GM21528 (cell line): ENCODE results near the gene TENM4.

Experiments
- ATAC-seq: cut with Tn5 transposase; IDR thresholded peaks from one replicate; pipeline ENCODE4 v1.9.1; 2021; ENCODE audit warnings: mild to moderate bottlenecking, moderate library complexity; ENCODE audit not compliant: unreplicated experiment, low FRiP score

TENM4 gene

DNA sequence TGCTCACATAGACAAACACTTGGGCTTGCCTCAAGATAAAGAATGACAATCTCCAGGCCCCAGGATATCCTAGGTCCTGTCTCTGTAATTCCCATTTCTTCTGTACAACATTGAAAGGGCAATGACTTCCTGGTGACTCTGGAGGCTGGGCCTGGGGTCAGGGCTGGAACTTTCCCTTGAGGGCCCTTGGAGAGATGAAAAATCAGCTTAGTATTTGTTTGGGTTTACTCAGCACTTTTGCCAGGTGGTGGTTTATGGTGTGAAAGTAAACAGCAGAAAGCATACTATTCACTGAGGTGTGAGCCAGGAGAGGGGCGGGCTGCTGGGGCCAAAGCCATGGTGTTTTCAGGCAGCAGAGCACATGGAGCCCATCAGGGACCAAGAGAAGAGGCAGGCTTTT, 651.5 kb downstream of the TENM4 start:
- no peak for ATAC-seq

DNA sequence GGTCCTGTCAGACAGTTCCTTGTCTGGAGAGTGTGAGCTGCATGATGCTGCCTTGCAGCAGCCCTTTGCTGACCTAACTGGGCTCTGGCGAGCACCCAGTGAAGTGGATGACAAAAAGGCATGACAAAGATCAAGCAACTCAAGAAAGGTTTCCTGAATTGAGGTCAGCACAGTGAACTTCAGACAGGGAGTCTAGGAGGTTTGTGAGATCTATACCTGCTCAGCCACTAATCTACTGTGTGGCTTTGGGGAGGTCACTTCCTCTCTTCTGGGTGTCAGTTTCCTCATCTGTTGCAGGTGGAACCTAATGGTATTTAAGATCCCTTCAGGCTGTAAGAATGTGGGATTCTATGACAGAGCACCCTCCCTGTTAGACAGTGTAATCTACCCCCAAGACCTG, 652.3 kb downstream of the TENM4 start:
- no peak for ATAC-seq

GRCh38 chr11:78787696-78788095, 653.1 kb downstream of the TENM4 start:
- ATAC-seq = no peak

- ATAC-seq = no peak
Observed at GRCh38 chr11:78786746-78787145, 654.1 kb downstream of the TENM4 start.

GRCh38 chr11:78786086-78786485, 654.7 kb downstream of the TENM4 start:
- ATAC-seq = no peak

DNA sequence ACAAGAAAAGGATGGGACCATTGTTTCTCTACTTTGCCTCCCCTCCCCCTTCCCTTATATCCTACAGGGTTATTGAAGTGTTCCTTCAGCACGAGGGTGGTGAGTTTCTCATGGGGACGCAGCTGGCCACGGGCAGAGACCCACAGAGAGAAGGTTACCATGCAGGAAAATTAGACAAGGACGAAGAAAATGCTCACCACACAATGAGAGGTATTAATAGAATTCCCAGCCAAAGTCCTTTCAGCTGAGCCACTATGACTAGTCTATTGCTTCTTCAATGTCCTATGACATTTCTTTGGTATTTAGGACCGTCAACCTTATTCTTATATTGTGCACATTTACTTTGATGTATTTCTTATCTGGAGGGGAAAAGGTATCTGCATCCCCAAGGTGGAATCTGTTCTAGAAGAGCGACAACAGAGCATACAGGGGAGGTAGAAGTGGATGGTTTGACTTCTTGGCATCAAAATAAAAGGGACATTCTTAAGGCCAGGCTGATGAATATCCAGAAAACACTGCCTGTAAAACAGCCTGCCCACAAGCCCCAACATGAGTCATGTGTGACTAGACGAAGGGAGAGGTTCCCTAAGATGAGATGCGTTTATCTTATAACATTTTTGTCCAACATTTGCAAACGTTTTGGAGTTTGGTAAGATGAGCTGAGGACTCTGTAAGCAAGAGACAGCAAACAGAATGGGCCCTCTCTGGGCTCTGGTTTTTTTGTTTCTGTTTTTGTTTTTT, 656.3 kb downstream of the TENM4 start:
- ATAC-seq = no peak

GRCh38 chr11:78783846-78784245, 657.0 kb downstream of the TENM4 start:
- no peak for ATAC-seq

- no peak for ATAC-seq
Observed at GRCh38 chr11:78783301-78783700, 657.5 kb downstream of the TENM4 start.

DNA sequence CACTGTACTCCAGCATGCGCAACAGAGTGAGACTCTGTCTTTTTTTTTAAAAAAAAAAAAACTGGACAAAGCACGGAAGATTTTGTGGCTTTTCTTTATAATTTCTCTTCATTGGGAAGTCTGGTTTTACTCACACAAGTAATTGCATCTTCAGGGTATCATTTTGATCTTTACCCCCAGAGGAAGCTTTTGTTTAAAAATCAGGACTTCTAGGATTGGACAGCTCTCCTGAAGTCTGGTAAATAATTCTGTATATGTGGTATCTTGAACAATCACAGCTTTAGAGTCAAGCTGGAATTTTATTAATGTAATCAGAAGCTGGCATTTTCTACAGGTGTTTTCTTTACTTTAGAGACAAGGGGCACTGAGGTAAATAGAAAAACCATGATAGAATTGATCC, 658.1 kb downstream of the TENM4 start:
- ATAC-seq = no peak

GRCh38 chr11:78780889-78781288, 659.9 kb downstream of the TENM4 start:
- ATAC-seq = no peak

- no peak for ATAC-seq
Observed at GRCh38 chr11:78773492-78773891, 667.3 kb downstream of the TENM4 start.

- ATAC-seq = no peak
Observed at GRCh38 chr11:78773077-78773476, 667.8 kb downstream of the TENM4 start.

- no peak for ATAC-seq
Observed at GRCh38 chr11:78772186-78772585, 668.6 kb downstream of the TENM4 start.

DNA sequence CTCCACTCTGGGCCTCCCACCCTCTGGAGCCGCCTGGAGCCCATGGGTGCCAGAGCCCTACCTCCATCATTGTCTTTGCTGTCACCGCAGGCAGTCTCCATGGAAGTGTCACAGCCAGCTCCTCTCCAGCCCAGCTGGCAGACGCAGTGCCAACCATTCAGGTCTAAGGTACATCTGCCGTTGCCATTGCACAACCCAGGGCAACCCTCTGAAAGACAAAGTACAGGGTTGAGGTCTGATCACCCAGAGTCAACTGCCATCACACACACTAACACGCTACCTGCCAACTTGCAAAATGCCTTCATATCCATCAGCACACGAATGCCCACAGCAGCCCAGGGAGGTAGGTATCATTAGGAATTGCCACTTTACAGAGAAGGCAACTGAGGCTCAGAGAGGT, 669.9 kb downstream of the TENM4 start:
- no peak for ATAC-seq

DNA sequence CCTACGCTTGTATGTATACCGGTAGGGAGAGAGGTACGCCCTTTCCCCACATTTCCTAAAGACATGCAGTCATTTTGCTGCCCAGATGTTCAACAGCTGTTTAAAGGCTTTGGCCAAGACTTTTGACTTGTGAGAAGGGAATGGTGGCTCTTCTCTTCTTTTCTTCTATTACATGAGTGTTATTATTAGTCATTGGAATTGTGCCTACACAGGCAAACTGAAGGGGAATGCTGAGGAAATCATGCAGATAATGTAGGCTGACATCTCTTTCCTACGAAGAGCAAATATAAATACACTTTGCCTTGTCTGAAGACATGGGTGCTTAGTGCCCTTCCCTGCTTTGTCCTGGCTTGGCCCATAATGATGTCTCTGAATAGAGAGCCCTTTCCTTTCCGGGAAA, 671.9 kb downstream of the TENM4 start:
- ATAC-seq = no peak

DNA sequence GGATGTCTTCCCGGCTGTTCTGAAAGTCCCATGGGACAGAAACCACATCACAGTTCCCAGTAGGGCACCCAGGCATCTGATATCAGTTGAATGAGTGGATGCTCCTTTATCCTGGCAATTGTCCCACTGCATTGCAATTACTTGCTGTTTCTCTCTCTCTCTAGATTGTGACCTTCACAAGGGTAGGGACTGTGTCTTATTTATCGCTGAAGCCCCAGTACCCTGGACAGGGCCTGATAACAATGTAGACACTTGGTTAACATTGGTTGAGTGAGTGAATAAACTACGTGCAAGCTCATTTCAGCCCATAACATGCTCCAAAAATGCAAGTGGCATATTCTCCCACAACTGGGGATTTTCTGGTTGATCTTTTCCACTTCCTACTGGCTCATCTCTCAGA, 672.5 kb downstream of the TENM4 start:
- ATAC-seq = no peak

GRCh38 chr11:78767027-78767932, 673.5 kb downstream of the TENM4 start:
- ATAC-seq = no peak

DNA sequence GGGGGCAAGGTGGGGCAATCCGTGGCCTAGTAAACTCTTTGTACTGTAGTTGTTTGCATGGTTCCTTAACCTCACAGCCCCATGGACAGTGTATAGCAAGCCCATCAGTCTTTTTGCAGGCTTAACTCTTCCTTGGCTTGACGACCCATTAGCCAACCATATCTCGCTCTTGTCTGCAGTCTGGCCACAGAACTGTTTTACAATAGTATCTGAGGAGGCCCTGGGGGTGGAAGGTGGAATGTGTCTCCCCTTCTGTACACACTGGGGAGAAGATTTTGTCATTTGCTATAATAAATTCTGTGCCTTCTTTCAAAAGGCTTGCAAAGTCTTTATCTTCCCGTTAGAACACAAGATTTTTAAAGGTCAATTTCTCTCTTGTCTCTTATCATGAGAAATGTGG, 675.9 kb downstream of the TENM4 start:
- ATAC-seq = no peak

- no peak for ATAC-seq
Observed at GRCh38 chr11:78763664-78764063, 677.2 kb downstream of the TENM4 start.

- no peak for ATAC-seq
Observed at GRCh38 chr11:78762105-78762504, 678.7 kb downstream of the TENM4 start.

DNA sequence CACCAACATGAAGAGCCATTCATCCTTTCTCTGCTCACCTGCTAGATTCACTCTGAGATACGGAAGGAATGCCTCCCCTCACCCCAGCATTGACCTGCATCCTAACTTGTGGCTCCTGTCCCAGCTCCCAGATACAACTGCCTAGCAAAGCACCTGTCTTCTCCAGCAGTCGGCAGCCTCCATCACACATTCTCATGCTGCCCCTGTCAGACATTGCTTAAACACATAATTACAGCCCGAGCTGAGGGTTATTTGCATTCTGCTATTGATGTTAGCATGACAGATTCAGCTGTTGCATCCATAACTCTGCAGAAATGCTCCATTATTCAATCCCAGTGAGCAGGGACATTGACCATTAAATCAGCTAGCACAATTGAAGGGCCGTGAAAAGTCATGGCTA, 681.8 kb downstream of the TENM4 start:
- no peak for ATAC-seq

GRCh38 chr11:78753297-78753696, 687.5 kb downstream of the TENM4 start:
- no peak for ATAC-seq
